Stromal cell of bone marrow (primary cell): ENCODE data around the gene APBA3.
"Not testable (repeated sequence)": the region's sequence is repeated elsewhere in the genome, so short reads cannot be mapped to it uniquely, and the experiment has no call there.

Experiments used
- DNase-seq: peaks from one replicate; pipeline ENCODE4 v3.0.0-alpha.2; 2012; ENCODE audit warnings: low read depth

The APBA3 gene

GRCh38 chr19:3770136-3770999 is 8.9 kb upstream of the APBA3 start:
- no peak for DNase-seq

DNA sequence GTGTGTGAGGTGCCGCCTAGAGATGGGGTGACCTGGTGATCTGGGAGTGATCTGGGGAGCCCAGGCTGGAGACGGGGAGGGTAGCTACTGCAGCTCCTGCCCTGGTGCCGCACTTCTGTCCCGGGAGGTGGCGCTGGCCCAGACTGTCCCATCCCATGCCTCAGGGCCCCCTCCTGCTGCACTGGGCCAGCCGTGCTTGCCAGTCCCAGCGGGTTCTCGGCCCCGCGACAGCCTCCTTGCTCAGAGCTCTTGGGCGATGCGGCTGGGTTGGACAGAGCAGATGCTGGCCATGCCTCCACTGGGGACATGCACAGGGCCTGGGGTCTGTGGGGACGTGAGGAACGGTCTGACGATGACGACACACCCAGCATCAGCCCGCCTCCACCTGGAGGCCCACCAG is 8.0 kb upstream of the APBA3 start:
- DNase-seq: no peak

- DNase-seq: no peak
Measured at GRCh38 chr19:3768748-3769099, 7.2 kb upstream of the APBA3 start.

- DNase-seq: no peak
Measured at GRCh38 chr19:3768015-3768747, 6.7 kb upstream of the APBA3 start.

GRCh38 chr19:3767050-3767449 is 5.6 kb upstream of the APBA3 start:
- DNase-seq: no peak

- DNase-seq: no peak
Measured at GRCh38 chr19:3766520-3766919, 5.0 kb upstream of the APBA3 start.

- not testable (repeated sequence) for DNase-seq
Measured at GRCh38 chr19:3765757-3766156, 4.3 kb upstream of the APBA3 start.

GRCh38 chr19:3765121-3765520 is 3.6 kb upstream of the APBA3 start:
- no peak for DNase-seq

- peak; percentile 97 for DNase-seq
Measured at GRCh38 chr19:3762501-3763459, 1.3 kb upstream of the APBA3 start, which contains the start of gene MRPL54. TSS of gene MRPL54 (plus strand) at chr19:3762682. CDS start at chr19:3762701, 19 bp downstream.

DNA sequence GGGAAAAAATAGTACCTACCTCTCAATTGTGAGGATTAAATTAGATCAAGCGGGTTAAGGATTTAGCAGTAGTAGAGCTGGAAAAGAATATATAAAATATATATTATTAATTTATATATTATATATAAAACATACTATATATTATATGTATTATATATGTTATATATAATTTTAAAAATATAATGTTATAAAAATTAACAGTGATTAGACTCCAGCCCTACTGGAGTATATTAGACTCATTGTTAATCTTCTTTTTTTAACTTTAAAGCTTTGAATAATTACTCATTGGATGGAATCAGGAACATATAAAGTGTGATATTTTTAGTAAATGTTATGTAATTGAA is 610 bp upstream of the APBA3 start:
- no peak for DNase-seq

DNA sequence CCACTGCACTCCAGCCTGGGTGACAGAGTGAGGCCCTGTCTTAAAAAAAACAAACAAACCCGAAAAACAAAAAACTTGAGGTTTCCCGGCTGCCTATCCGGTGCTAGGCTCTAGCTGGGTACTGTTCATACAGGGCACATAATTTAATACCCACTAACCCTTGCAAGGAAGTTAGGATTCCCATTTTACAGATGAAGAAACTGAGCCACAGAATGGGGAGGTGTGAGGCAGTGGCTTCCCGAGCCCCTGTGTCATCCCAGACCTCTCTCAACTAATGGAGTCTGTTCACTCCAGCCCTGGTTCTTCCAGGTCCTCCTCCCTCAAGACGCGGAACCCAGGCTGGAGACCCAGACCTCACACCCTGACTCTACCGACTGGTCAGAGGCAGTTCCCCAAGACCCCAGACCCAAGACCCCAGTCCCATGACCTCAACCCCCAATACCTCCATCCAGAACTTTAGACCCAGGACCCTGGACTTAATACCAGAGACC is 576 bp downstream of the APBA3 start:
- no peak for DNase-seq

DNA sequence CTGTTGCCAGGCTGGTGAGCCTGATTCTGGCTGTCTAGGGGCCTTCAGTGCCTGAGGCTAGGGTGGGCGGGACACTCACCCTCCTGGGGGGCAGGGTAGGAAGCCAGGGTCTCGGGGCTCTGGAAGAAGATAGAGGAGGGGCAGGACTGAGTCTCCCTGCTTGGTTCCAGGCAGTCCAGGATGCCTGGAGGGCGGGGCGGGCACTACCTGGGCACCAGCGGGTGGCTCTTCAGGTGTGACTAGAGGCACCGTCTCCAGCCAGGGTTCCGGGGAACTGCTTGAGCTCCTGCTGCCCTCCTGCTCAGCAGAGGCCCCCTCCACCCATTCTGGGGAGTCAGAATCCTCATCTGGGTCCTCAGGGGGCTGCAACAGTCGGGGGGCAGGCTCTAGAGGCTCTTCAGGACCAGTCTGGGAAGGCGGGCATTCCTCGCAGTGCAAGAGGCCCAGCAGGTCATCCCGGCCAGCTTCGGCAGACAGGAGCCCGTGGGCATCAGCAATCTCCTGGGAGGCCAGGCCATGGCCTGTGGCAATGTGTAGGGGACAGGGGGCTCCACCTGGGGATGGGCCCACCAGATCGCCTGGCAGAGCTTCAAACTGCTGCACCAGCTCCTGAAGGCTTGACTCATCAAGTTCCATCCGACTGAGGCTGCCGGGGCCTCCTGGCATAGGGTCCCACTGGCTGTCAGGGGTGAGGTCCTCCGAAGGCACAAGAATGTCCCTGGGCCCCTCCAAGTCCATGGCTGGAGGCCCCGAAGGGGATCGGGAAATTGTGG is 1.8 kb downstream of the APBA3 start:
- no peak for DNase-seq

DNA sequence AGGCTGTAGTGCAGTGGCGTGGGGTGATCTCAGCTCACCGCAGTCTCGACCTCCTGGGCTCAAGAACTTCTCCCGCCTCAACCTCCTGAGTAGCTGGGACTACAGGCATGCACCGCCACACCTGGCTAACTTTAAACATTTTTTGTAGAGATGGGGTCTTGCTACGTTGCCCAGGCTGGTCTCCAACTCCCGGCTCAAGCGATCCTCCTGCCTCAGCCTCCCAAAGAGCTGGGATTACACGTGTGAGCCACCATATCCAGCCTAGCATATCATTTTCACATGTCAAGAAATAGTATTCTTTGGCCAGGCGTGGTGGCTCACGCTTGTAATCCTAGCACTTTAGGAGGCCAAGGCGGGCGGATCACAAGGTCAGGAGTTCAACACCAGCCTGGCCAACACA is 3.2 kb downstream of the APBA3 start:
- DNase-seq: not testable (repeated sequence)

DNA sequence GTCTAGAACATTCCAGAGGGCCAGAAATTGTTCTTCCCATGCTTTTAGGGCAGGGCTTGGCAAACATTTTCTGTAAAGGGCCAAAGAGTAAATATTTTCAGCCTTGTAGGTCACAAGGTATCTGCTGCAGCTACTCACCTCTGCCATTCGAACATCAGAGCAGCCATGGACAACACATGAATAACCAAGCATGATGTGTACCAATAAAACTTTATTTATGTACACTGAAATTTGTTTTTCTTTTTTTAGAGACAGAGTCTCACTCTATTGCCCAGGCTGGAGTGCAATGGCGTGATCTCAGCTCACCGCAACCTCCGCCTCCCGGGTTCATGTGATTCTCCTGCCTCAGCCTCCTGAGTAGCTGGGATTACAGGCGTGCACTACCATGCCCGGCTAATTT is 3.8 kb downstream of the APBA3 start:
- not testable (repeated sequence) for DNase-seq

GRCh38 chr19:3753631-3754410 is 7.7 kb downstream of the APBA3 start:
- DNase-seq: no peak

GRCh38 chr19:3752492-3752891 is 9.0 kb downstream of the APBA3 start:
- no peak for DNase-seq

DNA sequence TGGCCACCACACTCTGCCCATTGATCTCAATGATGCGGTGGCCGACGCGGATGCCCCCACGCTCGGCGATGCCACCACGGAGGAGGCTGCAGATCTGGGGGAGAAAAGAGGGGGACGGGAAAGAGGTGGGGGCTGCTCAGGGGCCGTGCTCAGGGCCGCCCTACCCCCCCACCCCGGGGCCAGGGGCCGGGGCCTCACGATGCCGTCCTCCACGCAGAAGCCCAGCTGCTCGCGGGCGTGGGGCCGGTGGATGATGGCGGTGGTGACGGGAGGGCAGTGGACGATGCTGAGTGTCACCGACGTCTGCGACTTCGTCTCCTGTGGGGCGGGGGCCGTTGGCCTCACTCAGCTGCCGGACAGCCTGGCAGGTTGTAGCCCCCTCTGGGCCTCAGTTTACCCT is 10.3 kb downstream of the APBA3 start:
- DNase-seq: no peak

GRCh38 chr19:3750211-3750610 is 11.3 kb downstream of the APBA3 start:
- DNase-seq: no peak

DNA sequence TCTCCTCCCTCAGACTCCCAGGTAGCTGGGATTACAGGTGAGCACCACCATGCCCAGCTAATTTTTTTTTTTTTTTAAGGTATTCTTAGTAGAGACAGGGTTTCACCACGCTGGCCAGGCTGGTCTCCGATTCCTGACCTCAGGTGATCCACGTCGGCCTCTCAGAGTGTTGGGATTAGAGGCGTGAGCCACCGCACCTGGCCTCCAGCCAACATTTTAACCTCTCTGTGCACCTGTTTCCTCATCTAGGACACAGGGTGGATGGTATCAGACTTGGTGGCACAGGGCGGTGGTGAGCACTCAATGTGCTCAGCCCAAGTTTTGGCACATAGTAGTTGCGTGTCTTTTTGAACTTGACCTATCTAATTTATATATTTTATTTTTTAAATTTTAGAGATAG is 12.5 kb downstream of the APBA3 start:
- no peak for DNase-seq

- DNase-seq: no peak
Measured at GRCh38 chr19:3746371-3747056, 15.0 kb downstream of the APBA3 start.
